PC-9 (cell line): ENCODE results near the gene EGLN2.
"Not testable (repeated sequence)": the region's sequence is repeated elsewhere in the genome, so short reads cannot be mapped to it uniquely, and the experiment has no call there.

ENCODE experiments used
- EZH2 ChIP-seq: fragments of 200-600 bp; sonication (generic); IDR thresholded peaks from 2 replicates; pipeline ENCODE4 v1.8.0; 2017; ENCODE audit warnings: antibody characterized with exemption, low read depth
- TF ChIP-seq, protein P1 (sequence below): fragments of 200-600 bp; sonication (generic); conservative IDR thresholded peaks from 2 replicates; pipeline ENCODE4 v1.6.1; 2017; ENCODE audit warnings: mixed run types, antibody characterized with exemption, mild to moderate bottlenecking, moderate library complexity

DNA sequence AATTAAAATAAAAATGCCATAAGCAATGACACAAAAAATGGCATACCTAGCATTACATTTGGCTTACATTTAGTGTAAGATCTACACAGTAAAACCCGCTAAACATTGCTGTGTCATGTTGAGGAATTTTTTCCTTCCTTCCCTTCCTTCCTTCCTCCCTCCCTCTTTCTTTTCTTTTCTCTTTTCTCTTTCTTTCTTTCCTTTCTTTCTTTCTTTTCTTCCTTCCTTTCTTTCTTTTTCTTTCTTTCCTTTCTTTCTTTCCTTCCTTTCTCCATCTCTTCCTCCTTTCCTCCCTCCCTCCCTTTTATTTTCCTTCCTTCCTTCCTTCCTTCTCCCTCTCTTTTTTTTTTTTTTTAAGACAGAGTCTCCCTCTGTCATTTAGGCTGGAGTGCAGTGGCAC is 39.5 kb downstream of the EGLN2 start:
- TF ChIP-seq EZH2: not testable (repeated sequence)
- TF ChIP-seq, protein P1, sequence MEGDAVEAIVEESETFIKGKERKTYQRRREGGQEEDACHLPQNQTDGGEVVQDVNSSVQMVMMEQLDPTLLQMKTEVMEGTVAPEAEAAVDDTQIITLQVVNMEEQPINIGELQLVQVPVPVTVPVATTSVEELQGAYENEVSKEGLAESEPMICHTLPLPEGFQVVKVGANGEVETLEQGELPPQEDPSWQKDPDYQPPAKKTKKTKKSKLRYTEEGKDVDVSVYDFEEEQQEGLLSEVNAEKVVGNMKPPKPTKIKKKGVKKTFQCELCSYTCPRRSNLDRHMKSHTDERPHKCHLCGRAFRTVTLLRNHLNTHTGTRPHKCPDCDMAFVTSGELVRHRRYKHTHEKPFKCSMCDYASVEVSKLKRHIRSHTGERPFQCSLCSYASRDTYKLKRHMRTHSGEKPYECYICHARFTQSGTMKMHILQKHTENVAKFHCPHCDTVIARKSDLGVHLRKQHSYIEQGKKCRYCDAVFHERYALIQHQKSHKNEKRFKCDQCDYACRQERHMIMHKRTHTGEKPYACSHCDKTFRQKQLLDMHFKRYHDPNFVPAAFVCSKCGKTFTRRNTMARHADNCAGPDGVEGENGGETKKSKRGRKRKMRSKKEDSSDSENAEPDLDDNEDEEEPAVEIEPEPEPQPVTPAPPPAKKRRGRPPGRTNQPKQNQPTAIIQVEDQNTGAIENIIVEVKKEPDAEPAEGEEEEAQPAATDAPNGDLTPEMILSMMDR: not testable (repeated sequence)
